MM.1S (cell line): Measurements from ENCODE around the gene CHMP6.

Experiments
- DNase-seq: peaks from one replicate; pipeline ENCODE4 v3.0.0-alpha.2; 2015
- H2AFZ ChIP-seq: fragments of 300-600 bp; sonication (generic); 2 replicates; pipeline ENCODE4 v1.6.0; 2016; ENCODE audit warnings: antibody characterized with exemption, low read length
- H3F3A ChIP-seq: fragments of 300-600 bp; sonication (generic); 2 replicates; pipeline ENCODE4 v1.6.1; 2016; ENCODE audit warnings: mild to moderate bottlenecking, antibody characterized with exemption, low read length, moderate library complexity, mixed read lengths; ENCODE audit not compliant: insufficient read depth
- H3K27ac ChIP-seq: fragments of 300-600 bp; sonication (generic); 2 replicates; pipeline ENCODE4 v1.5.1; 2016; ENCODE audit warnings: mild to moderate bottlenecking, low read length
- H3K27me3 ChIP-seq: fragments of 300-600 bp; sonication (generic); replicated peaks from 2 replicates; pipeline ENCODE4 v1.6.0; 2016; ENCODE audit warnings: low read length; ENCODE audit not compliant: insufficient read depth
- H3K36me3 ChIP-seq: fragments of 300-600 bp; sonication (generic); replicated peaks from 2 replicates; pipeline ENCODE4 v1.6.1; 2016; ENCODE audit warnings: mild to moderate bottlenecking, low read length, mixed read lengths; ENCODE audit not compliant: insufficient read depth
- H3K4me1 ChIP-seq: fragments of 300-600 bp; sonication (generic); 2 replicates; pipeline ENCODE4 v1.6.1; 2016; ENCODE audit warnings: low read length, mixed read lengths
- H3K4me2 ChIP-seq: fragments of 300-600 bp; sonication (generic); 2 replicates; pipeline ENCODE4 v1.6.0; 2016; ENCODE audit warnings: low read depth, low read length
- H3K4me3 ChIP-seq: fragments of 300-600 bp; sonication (generic); 2 replicates; pipeline ENCODE4 v1.5.1; 2016; ENCODE audit warnings: low read length, mixed read lengths
- H3K79me2 ChIP-seq: fragments of 300-600 bp; sonication (generic); 2 replicates; pipeline ENCODE4 v1.6.1; 2016; ENCODE audit warnings: mixed run types, low read length, mixed read lengths
- H3K9ac ChIP-seq: fragments of 300-600 bp; sonication (generic); 2 replicates; pipeline ENCODE4 v1.6.1; 2016; ENCODE audit warnings: low read length, mixed read lengths
- H3K9me2 ChIP-seq: fragments of 300-600 bp; sonication (generic); replicated peaks from 2 replicates; pipeline ENCODE4 v1.6.1; 2016; ENCODE audit warnings: mild to moderate bottlenecking, low read length, mixed read lengths; ENCODE audit not compliant: insufficient read depth
- H3K9me3 ChIP-seq: fragments of 300-600 bp; sonication (generic); replicated peaks from 2 replicates; pipeline ENCODE4 v1.6.1; 2016; ENCODE audit warnings: mild to moderate bottlenecking, low read length, mixed read lengths; ENCODE audit not compliant: insufficient read depth
- H4K20me1 ChIP-seq: fragments of 300-600 bp; sonication (generic); 2 replicates; pipeline ENCODE4 v1.6.1; 2016; ENCODE audit warnings: mild to moderate bottlenecking, low read length, moderate library complexity, mixed read lengths; ENCODE audit not compliant: insufficient read depth
- EZH2 ChIP-seq: fragments of 300-600 bp; sonication (generic); optimal IDR thresholded peaks from 2 replicates; pipeline ENCODE3; 2017; ENCODE audit warnings: low read depth, mild to moderate bottlenecking, antibody characterized with exemption, low read length, mixed read lengths
- EZH2phosphoT487 ChIP-seq: fragments of 300-600 bp; sonication (generic); IDR thresholded peaks from 2 replicates; pipeline ENCODE4 v1.6.1; 2018; ENCODE audit warnings: antibody characterized with exemption, low read length
- TF ChIP-seq, protein P1 (sequence below): fragments of 300-600 bp; sonication (generic); IDR thresholded peaks from 2 replicates; pipeline ENCODE4 v1.5.1; 2016; ENCODE audit warnings: antibody characterized with exemption, low read length, mixed read lengths

Gene CHMP6

DNA sequence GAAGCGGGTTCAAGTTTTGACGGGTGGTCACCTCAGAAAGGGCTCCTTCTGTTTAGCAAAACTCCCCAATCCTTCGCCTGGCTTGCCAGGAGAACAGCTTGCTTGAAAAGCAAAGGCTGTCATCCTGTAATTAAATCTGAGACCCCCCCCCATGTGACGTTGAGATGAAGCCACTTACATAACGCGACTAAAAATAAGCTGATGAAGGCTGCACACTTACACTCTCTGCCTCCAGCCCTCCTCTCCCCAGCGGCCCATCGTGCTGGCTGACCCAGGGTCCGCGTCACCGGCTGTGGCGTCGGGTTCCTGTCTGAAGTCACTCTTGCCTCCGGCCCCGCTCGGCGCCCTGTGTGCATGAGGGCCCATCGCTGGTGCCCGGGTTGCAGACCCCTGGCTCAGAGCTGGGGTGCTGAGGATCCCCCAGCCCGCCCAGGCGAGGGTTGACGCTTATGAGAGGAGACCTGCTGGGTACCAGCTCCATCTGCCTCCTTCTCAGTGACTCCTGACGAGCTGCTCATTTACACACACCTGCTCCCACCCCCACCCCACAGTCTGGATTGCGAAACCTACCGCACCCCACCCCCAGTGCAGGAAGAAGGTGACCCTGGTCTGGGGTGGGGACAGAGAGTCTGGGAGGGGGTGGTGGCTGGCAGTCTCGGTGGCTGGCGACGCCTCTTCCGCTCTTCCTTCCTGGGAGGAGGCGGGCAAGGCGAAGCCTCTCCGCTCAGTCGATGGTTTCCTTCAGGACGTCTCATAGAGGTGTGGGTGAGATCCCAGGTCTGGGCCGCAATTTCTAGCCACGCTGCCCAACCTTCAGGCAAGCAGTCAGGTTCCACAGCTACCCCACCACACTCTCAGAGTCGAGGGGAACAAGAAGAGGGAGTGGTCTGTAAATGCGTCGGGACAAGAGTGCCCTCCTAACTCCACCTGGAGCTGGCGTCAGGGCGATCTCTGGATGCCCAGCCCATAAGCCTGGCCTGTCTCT is 40.2 kb downstream of the CHMP6 start:
- Histone ChIP-seq H3K27ac (no peak overlapping the region), H3K4me3 (no peak overlapping the region)
- TF ChIP-seq EZH2 (no peak), EZH2phosphoT487 (no peak)
- TF ChIP-seq, protein P1, sequence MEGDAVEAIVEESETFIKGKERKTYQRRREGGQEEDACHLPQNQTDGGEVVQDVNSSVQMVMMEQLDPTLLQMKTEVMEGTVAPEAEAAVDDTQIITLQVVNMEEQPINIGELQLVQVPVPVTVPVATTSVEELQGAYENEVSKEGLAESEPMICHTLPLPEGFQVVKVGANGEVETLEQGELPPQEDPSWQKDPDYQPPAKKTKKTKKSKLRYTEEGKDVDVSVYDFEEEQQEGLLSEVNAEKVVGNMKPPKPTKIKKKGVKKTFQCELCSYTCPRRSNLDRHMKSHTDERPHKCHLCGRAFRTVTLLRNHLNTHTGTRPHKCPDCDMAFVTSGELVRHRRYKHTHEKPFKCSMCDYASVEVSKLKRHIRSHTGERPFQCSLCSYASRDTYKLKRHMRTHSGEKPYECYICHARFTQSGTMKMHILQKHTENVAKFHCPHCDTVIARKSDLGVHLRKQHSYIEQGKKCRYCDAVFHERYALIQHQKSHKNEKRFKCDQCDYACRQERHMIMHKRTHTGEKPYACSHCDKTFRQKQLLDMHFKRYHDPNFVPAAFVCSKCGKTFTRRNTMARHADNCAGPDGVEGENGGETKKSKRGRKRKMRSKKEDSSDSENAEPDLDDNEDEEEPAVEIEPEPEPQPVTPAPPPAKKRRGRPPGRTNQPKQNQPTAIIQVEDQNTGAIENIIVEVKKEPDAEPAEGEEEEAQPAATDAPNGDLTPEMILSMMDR = no peak

DNA sequence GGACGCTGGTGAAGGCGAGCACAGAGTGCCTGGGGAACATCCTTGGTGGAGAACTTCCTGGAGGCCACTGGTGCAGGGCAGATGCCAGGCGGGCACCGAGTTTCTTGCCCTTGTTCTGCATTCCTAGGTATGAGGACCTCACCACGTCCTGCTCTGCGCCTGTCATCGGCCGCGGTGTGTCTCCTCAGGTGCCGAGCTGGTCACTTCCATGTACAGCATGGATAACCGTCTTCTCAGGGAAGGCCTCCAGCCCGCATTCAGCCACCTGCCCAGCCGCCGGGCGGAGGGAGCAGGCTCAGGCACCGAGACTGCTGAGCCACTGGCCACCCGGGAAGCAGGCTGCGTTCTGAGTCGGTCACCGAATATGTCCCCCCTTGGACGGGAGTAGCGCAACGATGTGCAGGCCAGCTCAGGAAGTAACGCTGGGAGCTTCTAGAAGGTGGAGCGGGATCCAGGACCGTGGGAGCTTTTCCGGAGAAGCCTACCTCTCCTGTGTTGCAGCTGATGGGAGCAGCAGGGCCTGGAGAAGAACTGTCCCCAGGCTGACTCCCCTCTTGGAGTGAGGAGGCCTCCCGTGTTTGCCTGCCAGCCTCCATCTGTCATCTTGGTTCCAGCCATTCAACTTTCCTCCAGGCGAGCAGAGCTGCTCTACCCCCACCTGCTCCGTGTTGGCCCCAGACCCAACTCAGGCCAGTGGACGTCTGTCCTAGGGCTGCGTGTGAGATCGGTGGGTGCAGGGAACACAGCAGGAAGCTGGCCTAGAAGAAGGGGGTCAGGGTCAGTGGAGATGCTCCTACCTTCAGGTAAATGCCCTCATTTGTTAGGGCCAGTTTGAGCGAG is 41.2 kb downstream of the CHMP6 start:
- Histone ChIP-seq H3K79me2 (no peaks in the 10 kb centered on the region), H2AFZ (no peak overlapping the region), H3K4me1 (no peaks in the 10 kb centered on the region), H3K36me3 (no peaks in the 10 kb centered on the region), H3K27me3 (peaks cover 87% of the 10 kb centered on the region), H3K9ac (no peak overlapping the region), H4K20me1 (no peaks in the 10 kb centered on the region), H3K9me3 (no peaks in the 10 kb centered on the region), H3K4me3 (no peak overlapping the region), H3F3A (no peaks in the 10 kb centered on the region), H3K9me2 (no peaks in the 10 kb centered on the region), H3K4me2 (no peak overlapping the region), H3K27ac (no peak overlapping the region)
- no peak for DNase-seq
- TF ChIP-seq, protein P1 = no peak
- no peak for TF ChIP-seq EZH2
- no peak for TF ChIP-seq EZH2phosphoT487

More for the DNA sequence above, 40.2 kb downstream of the CHMP6 start:
- Histone ChIP-seq H3F3A (no peaks in the 10 kb centered on the region), H4K20me1 (no peaks in the 10 kb centered on the region), H3K9ac (no peak overlapping the region), H3K27me3 (peaks cover 87% of the 10 kb centered on the region), H3K9me3 (no peaks in the 10 kb centered on the region), H3K79me2 (no peaks in the 10 kb centered on the region), H3K36me3 (no peaks in the 10 kb centered on the region), H3K4me1 (no peaks in the 10 kb centered on the region), H3K9me2 (no peaks in the 10 kb centered on the region), H2AFZ (no peak overlapping the region), H3K4me2 (no peak overlapping the region)
- DNase-seq = no peak

GRCh38 chr17:81033535-81034167 is 42.0 kb downstream of the CHMP6 start:
- H3K79me2 ChIP-seq = no peaks in the 10 kb centered on the region
- H3K4me3 ChIP-seq = no peak overlapping the region
- no peak for DNase-seq
- no peaks in the 10 kb centered on the region for H3F3A ChIP-seq
- H3K36me3 ChIP-seq = no peaks in the 10 kb centered on the region
- H3K9me2 ChIP-seq = no peaks in the 10 kb centered on the region
- no peak overlapping the region for H3K9ac ChIP-seq
- H4K20me1 ChIP-seq = no peaks in the 10 kb centered on the region
- no peak for TF ChIP-seq EZH2phosphoT487
- TF ChIP-seq, protein P1 = no peak
- no peak for TF ChIP-seq EZH2
- H3K4me1 ChIP-seq = no peaks in the 10 kb centered on the region
- peaks cover 87% of the 10 kb centered on the region for H3K27me3 ChIP-seq
- H3K9me3 ChIP-seq = no peaks in the 10 kb centered on the region
- peak overlapping the region; percentile 12; the same call in 1 of the 2 replicates for H3K4me2 ChIP-seq
- no peak overlapping the region for H3K27ac ChIP-seq
- H2AFZ ChIP-seq = no peak overlapping the region
